Neutrophil (primary cell): ENCODE results near the gene PRDM15.

ENCODE experiments used
- H3K27ac ChIP-seq: fragments of 200-600 bp; sonication (generic); 2 replicates; pipeline ENCODE4 v1.5.1; 2016; ENCODE audit warnings: mild to moderate bottlenecking, moderate library complexity
- H3K27me3 ChIP-seq: fragments of 200-600 bp; sonication (generic); 2 replicates; pipeline ENCODE4 v1.6.0; 2016; ENCODE audit warnings: mild to moderate bottlenecking
- H3K36me3 ChIP-seq: fragments of 200-600 bp; sonication (generic); 2 replicates; pipeline ENCODE4 v1.5.1; 2017
- H3K4me1 ChIP-seq, 2 experiments: fragments of 200-600 bp in 1 of 2; sonication (generic) in 1 of 2; 1 replicate in 1 of 2; 2 replicates in 1 of 2; pipeline versions ENCODE4 v1.5.1 to v1.6.1; 2013 to 2016; ENCODE audit warnings: low read depth in 1 of 2, low read length in 1 of 2, mild to moderate bottlenecking in 1 of 2, moderate library complexity in 1 of 2; ENCODE audit not compliant: control insufficient read depth in 1 of 2, insufficient read depth in 1 of 2
- H3K4me3 ChIP-seq, 2 experiments: fragments of 200-600 bp in 1 of 2; sonication (generic) in 1 of 2; 1 replicate in 1 of 2; 2 replicates in 1 of 2; pipeline ENCODE4 v1.5.1; 2013 to 2016; ENCODE audit warnings: low read depth in 1 of 2, low read length in 1 of 2, mild to moderate bottlenecking in 1 of 2, moderate library complexity in 1 of 2
- H3K9me3 ChIP-seq: fragments of 200-600 bp; sonication (generic); 2 replicates; pipeline ENCODE4 v1.5.1; 2016
- TF ChIP-seq, protein P1 (sequence below): fragments of 200-600 bp; sonication (generic); IDR thresholded peaks from 2 replicates; pipeline ENCODE4 v1.5.1; 2016; ENCODE audit warnings: antibody characterized with exemption

PRDM15 gene

DNA sequence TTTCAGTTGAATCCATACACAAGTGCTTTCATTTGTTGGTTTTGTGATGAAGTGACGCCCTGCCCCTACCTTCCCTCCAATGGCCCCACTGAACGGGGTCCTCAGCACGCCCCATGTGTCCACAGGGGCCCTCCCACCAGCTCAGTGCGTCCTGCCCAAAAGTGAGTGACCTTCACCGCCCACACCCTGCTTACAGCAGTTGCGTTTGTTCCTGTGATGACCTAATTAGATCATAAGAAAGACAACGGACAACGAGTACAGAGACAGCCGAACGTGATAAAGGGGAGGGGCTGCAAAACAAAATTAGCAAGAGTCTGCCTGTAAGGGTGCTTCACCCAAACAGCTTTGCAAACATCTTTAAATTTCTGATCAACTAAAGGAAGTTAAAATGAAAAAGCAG, 74.1 kb downstream of the PRDM15 start:
- TF ChIP-seq, protein P1, sequence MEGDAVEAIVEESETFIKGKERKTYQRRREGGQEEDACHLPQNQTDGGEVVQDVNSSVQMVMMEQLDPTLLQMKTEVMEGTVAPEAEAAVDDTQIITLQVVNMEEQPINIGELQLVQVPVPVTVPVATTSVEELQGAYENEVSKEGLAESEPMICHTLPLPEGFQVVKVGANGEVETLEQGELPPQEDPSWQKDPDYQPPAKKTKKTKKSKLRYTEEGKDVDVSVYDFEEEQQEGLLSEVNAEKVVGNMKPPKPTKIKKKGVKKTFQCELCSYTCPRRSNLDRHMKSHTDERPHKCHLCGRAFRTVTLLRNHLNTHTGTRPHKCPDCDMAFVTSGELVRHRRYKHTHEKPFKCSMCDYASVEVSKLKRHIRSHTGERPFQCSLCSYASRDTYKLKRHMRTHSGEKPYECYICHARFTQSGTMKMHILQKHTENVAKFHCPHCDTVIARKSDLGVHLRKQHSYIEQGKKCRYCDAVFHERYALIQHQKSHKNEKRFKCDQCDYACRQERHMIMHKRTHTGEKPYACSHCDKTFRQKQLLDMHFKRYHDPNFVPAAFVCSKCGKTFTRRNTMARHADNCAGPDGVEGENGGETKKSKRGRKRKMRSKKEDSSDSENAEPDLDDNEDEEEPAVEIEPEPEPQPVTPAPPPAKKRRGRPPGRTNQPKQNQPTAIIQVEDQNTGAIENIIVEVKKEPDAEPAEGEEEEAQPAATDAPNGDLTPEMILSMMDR = no peak
- Histone ChIP-seq H3K27ac (no peak overlapping the region), H3K36me3 (peaks cover 15% of the 10 kb centered on the region), H3K9me3 (no peaks in the 10 kb centered on the region), H3K27me3 (no peaks in the 10 kb centered on the region), H3K4me1 (peaks cover 0 to 15% of the 10 kb centered on the region in 2 experiments), H3K4me3 (no peak overlapping the region)

DNA sequence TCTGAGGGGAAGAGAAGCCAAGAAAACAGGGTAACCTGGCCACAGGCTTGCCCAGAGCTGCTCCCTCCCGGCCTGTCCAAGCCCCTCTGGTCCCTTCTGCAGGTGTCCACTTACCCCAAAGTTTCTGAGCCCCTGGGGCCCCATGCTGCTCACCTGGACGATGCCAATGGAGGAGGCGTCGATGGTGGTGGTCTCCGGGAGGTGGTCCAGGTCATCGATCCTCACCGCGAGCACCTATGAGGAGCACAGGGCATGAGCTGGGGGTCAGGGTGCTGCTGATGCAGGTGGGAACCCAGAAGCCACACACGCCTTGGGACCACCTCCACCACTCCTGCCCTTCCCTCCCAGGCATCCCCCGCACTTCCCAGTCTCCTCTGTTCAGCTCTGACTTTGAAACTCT, 74.8 kb downstream of the PRDM15 start:
- Histone ChIP-seq H3K36me3 (peaks cover 11% of the 10 kb centered on the region), H3K9me3 (no peaks in the 10 kb centered on the region)
- TF ChIP-seq, protein P1 = no peak

DNA sequence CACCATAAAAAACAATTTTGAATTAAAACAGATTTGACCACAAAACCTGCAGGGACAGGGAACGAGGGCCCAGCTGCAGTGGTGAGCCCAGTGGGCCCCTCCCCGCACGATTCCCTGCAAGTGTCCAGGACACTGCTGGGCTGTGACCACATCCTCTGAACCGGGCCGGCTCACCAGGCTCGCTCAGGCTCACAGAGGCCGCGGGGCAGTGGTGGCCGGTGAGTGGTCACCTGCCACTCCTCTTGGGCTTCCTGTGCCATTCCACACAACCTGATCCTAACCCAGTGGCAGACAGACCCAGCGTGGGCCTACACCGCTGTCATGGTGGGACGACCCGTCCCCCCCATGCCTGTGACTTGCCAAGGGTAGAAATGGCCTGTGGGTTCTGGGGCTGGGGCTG, 75.8 kb downstream of the PRDM15 start:
- H3K36me3 ChIP-seq = peaks cover 11% of the 10 kb centered on the region
- peaks cover 0 to 15% of the 10 kb centered on the region in 2 experiments for H3K4me1 ChIP-seq
- H3K27ac ChIP-seq = no peak overlapping the region
- H3K9me3 ChIP-seq = no peaks in the 10 kb centered on the region
- TF ChIP-seq, protein P1 = no peak
- H3K4me3 ChIP-seq = no peak overlapping the region
- H3K27me3 ChIP-seq = no peaks in the 10 kb centered on the region

More for the DNA sequence above, 74.8 kb downstream of the PRDM15 start:
- H3K27me3 ChIP-seq = no peaks in the 10 kb centered on the region
- no peak overlapping the region for H3K4me3 ChIP-seq
- H3K4me1 ChIP-seq = peaks cover 0 to 15% of the 10 kb centered on the region in 2 experiments
- H3K27ac ChIP-seq = no peak overlapping the region

DNA sequence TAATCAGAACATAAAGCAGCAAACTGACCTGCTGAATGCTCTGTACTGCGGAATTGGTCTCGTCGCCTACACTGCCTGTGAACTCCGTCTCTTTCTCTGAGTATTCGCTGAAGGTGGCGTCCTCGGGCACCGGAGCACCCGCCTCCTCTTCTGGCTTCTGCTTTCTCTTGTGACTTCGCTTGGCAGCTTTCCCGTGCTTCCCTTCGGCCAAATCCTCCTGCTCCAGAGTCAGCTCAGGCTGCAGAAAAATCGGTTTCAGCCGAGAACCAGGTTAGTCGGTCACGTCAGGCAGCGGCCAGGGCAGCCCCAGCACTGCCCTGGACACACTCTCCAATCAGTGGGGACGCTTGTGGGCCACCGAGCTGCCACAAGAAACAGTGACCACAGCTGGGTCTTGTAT, 76.5 kb downstream of the PRDM15 start:
- peaks cover 0 to 15% of the 10 kb centered on the region in 2 experiments for H3K4me1 ChIP-seq
- no peak overlapping the region for H3K27ac ChIP-seq
- TF ChIP-seq, protein P1 = no peak
- no peaks in the 10 kb centered on the region for H3K9me3 ChIP-seq
- peaks cover 11% of the 10 kb centered on the region for H3K36me3 ChIP-seq
- H3K27me3 ChIP-seq = no peaks in the 10 kb centered on the region
- H3K4me3 ChIP-seq = no peak overlapping the region

DNA sequence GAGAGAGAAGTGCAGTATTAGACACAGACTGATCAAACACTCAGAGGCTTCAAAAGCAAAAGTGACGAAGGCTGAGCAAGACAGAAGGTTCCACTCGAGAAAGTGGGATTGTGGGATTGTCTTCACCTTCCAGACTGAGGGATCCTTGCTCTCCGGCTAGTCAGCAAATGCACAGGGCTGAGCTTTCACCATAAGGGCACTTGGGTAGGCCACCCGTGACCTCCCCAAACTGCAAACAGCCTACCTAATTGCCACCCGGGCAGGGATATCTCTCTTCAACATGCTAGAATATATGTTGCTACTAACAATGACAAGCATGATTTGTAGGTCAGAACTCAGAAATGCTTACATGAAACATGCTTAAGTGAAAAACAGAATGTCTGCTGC, 77.0 kb downstream of the PRDM15 start:
- TF ChIP-seq, protein P1 = no peak
- Histone ChIP-seq H3K27ac (no peak overlapping the region), H3K9me3 (no peaks in the 10 kb centered on the region), H3K4me1 (peaks cover 0 to 15% of the 10 kb centered on the region in 2 experiments), H3K4me3 (no peak overlapping the region), H3K27me3 (no peaks in the 10 kb centered on the region), H3K36me3 (peaks cover 11% of the 10 kb centered on the region)
